Hippocampal formation (tissue), 2 donors: Measurements from ENCODE around the gene CTNNA2.
"Not testable (repeated sequence)": the region's sequence is repeated elsewhere in the genome, so short reads cannot be mapped to it uniquely, and the experiment has no call there.

ENCODE experiments used
- DNase-seq, 2 donors: peaks; one replicate each; lab custom pipeline; 2025; lab: John Stamatoyannopoulos, UW

Gene CTNNA2

DNA sequence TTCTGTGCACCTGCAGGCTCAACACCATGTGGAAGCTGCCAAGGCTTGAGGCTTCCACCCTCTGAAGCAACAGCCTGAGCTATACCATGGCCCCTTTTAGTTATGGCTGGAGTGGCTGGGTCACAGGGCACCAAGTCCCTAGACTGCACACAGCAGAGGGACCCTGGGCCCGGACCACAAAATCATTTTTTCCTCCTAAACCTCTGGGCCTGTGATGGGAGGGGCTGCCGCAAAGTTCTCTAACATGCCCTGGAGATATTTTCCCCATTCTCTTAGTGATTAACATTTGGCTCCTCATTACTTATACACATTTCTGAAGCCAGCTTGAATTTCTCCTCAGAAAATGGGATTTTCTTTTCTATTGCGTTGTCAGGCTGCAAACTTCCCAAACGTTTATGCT is 691.1 kb downstream of the CTNNA2 start:
- not testable (repeated sequence) for DNase-seq

DNA sequence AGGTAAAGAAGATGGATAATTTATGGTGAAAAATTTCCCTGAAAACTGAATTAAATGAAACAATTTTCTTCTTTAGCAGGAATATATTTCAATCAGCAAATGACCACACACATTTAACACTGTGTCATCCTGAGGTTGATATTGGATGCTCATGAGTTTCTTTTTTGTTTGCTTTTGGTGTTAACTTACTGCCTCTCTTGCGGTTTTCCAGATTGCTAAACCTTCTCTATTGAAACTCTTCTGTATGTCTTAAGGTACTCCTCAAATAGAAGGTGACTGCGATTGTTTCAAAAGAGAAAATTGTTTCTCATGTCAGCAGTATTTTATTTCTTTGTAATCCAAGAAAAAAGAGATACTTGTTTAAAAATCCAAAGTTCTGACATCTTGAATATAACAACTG is 692.6 kb downstream of the CTNNA2 start:
- DNase-seq, result no peak

DNA sequence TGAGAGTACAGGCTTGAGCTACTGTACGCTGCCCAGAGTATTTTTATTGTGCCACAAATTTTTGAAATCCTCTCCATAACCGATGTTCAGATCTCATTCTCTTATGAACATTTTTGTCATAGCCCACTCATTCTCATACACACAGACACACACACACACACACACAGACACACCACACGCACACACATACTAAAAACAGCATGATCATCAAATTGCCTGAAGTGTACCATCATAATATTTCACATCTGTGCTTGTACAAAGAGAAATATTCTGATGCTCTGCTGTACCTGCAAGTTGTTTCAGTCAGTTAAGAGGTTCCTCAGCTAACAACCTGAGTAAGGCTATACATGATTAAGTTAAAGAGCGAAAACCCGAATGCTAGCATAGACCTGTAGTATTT is 696.6 kb downstream of the CTNNA2 start:
- no peak for DNase-seq

DNA sequence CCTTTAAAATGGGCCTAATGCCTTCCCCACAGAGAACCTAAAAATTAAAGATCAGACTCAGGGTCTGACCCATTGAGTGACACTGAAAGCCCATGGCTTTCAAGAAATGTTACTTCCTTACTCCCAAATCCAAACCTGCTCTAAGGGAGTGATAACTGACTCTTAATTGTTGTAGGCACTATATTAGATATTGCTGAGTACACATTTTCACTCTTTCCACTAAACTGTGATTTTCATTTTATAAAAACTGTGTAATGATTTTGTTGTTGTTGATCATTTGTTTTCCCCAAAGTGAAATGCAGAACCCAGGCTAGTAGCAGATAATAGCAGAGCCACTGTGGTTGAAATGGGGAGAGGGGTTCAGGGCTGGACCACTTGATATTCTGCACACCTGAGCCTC is 704.6 kb downstream of the CTNNA2 start:
- no peak for DNase-seq

DNA sequence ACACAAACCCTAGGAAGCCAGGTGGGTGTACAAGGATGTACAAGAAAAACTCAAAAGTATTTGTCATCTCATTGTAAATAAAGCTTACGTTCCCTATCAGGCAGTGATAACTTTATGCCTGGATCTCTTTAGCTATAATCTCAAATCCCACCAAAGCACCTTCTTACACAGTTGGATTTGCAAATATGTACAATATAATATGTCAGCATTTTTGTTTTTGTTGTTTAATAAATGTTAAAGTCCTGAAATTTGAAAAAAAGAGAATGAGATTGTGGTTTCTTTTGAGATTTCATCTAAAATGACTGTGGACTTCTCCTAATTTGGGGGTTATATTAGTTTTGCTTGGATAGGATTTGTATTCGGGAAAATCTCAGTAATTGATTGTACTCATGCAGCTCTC is 709.8 kb downstream of the CTNNA2 start:
- no peak for DNase-seq

DNA sequence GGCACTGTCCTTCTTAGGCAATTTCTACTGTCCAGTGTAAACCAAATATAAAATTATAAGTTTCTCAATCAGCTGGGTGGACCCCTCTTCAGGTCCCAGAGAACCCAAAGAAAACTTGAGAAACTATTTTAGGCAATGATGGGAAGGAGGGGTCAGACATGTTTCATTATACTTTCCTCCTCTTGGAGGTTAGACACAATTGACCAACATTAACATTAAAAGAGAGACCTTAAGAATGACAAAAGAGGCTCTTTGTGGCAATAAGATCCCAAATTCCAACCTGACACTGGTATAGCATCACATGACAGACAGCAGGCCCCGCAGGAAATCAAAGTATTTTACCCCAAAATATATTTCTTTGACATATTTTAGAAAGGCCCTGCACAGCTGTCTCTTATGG is 718.6 kb downstream of the CTNNA2 start:
- no peak for DNase-seq

DNA sequence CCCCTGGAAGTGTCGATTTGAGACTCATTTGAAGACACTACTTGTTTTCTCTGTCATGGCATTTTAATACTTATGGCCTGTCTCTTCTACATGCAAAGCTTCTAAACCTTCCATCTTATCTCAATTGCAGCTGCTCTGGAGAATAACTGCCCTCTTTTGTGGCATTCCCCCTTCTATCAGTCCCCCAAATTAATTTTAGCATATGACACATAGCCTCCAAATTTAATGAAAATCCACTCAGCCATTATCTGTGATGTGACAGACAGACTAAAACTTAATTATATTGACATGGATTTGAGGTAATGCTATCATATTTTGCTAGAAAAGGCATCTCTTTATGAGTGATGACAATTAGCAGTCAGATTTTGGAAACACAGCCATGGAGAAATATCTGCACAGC is 720.5 kb downstream of the CTNNA2 start:
- no peak for DNase-seq

DNA sequence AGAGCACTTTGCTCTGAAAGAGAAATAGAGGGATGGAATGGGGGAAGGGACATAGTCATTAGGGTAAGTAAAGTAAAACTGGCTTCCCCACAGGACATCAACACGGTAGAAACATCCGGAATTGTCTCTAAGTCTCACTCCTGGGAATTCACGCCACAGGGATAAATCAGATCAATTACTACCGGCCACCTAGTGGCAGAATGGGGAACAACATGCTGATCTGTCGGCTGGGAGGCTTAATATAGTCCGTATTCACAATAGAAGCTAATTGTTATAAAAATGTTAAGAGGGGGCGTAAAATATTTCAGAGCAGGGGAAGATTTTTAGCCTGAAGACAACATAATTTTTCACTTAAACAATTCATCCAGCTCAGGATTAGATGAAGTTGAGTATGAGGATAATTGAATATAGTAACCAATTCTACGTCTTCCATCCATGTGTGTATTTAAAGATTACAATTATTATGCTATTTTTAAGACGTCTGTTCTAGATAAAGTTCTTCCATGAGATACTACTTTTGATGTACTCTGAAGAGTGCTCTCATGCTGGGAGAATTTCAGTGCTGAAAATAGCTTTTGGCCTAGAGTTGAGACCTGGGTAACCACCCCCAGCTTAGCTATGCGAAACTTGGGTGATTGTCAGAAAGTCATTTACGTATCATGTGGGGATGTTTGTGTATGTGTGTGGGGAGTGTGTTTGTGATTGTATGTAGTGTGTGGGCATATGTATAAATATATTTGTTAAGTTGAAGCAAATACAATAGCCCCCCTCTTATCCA is 726.0 kb downstream of the CTNNA2 start:
- DNase-seq, result no peak

DNA sequence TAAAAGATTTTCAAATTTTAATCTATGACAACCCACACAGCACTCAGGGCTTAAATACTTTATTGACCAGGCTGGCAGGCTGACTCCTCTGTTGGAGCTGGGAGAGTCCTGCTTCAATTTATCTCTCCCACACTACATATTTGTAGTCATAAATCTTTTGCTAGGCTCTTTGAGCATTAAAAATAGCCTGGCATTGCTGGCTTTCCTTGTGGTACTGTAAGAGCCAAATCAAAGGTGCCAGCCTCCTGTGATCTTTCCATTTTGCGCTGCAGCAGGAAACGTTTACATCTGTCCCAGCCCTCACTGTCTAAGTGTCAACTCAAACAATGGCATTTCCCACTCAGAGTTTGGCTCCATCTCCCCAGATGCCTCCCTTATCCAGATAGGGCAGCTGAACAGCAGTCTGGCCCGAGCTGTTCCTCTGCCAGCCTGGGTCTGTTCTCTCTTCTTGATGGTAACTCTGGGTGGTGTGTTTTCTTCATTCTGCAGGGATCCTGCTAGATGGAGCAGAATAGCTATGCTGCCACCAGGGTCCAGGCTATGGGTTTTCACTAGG is 729.6 kb downstream of the CTNNA2 start:
- no peak for DNase-seq

DNA sequence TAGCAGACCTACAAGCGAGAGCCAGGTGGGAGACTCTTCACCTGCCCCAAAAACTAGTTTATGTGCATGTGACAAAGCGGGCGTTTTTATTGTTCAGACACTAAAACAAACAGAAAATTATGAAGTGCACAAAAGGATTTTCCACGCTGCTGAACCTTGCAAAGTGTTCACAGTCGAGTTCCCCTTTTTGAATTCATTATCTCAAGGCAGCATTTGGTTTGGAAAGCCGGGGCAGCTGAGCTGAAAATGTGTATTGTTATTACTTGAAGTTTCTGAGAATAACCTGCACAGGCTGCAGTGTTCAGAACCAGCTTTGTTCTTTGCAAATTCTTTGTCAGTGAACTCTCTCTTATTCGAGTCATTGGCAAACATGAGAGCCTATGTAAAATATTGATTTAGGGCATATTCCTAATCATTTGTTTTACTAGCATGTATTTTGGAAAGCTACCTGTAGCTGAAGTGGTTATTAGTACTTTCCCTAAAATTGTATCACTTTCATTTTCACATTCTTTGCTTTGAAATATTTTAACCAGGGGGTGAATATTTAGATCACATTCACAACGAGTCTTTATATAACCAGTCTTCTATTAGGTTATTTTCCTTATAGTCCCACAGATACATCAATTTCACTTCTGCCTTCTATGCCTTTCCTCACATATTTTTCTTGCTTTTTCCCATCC is 732.2 kb downstream of the CTNNA2 start:
- no peak for DNase-seq

DNA sequence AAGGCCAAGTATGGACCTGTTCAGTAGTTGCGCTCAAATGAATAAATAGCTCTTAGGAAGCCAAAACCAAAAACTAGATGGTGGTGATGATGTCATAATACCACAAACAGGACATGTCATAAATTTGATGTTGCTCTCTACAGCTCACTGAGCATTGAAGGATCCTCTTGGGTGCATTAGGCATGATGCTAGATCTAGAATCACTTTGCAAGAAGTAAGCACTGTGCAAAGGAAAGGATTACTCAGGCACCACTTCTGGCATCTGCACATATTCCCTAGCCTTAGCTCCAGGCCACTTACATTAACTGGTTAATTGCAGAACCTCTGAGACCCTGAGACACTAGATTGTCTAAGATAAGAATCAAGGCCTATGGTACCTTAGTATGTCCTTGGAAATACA is 733.7 kb downstream of the CTNNA2 start:
- no peak for DNase-seq

DNA sequence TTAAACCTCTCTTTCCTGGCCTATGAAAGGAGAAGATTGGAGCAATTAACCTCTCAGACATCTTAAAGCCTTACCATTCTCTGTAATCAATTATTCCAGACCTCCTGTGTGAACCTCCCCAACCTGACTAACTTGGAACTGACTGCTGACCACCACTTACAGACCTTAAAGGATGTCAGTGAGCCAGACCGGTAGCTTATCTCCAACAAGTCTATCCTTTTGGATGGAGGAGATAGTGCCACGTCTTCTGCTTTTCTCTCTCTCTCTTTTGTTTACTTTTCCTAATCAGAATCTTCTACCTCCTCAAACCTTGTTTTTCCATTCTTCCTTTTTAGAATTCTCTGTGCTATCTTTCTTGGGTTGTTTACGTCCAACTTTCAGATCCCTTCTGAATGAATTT is 734.5 kb downstream of the CTNNA2 start:
- no peak for DNase-seq

DNA sequence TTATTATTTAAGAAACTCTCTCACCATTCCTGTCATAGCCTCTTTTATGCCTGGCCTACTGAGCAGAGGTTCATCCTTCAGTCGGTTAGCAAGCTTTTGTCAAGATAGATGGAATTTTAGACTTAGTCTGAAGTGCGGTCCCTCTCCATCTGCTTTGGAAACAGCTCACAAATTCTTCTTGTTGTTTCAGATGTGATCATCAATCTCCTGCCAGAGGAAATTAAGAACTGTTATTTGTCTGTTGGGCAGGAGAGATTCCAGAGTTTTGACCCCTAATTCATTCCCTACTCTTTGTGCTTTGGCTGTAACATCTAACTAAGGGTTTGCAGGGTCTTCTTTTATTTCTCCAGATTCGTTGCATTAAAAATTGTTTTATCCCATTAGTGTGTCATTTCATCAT is 735.3 kb downstream of the CTNNA2 start:
- no peak for DNase-seq

DNA sequence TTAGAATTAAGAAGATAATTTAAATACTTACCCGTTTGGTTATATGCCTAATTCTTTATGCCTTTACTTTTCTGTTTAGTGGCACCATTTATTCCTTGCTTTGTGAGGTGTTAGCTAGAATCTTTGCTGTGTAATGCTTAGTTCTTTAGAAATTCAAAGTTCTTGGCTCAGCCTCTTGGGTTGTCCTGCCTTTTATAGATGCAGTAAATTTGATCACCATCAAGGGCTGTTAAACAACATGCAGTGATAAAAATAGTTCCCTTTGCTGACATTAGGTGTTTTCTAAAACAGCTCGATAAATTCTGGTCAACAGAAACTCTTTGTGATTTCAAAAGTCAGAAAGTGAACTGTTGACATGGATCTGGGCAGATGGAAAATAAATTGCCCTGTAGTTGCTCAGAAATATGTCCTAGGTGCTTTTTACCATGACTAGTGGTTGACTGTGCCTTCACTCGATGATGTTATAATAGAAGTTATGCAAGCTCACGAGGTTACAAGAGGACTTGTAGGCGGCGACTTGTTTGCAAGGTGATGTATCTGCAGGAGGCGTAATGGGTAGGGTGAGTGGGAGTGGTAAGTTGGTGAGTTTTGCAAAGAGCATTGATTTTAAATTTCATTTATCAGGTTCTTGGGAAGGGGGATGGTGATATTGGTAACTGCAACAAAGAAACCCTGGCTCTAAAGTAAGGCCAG is 739.6 kb downstream of the CTNNA2 start:
- DNase-seq, result no peak

DNA sequence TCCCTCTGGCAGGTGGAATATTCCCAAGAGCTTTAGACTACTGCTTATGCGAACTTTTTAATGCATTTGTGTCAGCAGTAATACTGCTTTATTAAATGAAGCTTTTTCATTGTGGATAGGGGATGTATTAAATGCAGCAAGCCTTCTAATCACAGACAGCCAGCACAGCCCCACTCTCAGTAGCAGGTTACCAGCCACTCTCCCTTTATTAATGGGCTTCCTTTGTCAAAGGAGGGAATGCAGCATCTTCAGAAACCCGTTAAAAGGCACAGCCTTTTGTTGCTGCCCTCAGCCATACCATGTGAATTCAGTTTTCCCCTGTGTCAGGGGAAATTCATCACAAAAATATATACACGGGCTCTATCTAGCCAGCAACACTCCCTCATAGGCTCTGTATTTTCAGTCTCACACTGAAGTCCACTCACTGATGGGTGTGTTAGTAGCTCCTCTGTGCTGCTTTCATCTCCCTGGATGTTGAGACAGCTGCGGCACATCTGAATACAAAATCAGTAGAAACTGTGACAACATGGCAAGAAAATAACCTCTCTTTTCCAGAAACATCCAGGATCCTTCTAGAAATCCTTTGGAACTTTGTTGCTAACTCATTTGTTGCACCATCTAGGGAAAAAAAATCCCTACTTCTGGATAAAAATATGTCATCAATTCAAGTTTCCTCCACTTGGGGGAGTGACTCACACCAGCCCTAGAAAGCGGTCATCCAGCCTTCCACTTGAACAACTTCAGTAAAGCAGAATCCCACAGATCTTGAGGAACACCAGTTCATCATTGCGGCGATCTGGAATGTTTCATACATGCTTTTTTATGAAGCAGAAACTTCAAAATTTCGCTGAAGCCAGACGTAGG is 743.3 kb downstream of the CTNNA2 start:
- DNase-seq, result no peak

DNA sequence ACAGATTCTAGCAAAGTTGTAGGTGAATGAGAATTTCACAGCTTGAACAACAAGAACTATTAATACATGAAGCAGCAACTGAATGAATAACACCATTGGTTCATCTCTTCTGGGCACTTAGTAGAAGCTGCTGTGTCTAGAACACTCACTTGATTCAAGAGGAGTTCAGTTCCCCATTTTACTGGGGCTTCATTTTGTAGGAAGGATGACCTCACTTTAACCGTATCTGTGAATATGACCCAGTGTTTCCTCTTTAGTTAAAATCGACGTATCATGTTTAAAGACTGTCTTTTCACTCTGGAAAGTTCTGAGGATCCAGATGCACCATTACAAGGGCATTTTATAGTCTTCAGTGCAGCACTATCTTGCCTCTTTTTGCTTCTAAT is 743.9 kb downstream of the CTNNA2 start:
- DNase-seq, result no peak

DNA sequence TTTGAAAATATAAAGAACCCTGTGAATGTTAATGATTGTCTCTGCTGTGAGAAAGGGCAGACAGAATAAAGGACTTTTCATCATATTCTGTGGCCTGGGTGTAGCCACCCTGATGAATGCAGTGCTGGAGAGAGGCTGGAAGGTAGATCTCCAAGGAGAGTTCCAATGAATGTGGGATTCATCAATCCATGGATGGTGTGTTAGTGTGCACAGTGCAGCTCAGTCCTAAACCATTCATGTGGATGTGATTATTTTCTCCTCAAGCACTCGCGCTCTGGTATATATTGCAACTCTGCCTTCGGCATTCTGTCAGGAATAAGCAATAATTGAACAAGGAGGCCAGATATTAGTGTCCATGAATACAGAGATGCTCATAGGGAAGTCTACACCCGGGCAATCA is 744.6 kb downstream of the CTNNA2 start:
- no peak for DNase-seq

DNA sequence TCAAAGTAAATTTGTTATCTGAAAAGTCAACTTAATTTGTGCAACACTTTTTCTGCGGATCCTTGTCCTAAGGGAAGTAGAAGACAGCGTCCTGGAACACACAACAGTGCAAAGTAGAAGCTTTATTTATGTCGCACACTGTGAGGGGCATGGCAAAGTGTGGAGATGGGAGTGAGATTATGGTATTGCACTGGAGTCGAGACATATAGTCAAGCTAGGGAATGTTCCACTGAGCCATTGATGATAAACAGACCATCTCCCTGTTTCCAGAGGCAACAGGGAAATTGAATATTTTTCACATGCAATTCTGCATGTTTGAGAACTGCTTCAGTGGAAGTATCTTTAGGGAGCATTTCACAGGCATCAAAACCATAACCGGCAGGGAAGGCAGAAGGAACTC is 745.5 kb downstream of the CTNNA2 start:
- DNase-seq, result no peak

DNA sequence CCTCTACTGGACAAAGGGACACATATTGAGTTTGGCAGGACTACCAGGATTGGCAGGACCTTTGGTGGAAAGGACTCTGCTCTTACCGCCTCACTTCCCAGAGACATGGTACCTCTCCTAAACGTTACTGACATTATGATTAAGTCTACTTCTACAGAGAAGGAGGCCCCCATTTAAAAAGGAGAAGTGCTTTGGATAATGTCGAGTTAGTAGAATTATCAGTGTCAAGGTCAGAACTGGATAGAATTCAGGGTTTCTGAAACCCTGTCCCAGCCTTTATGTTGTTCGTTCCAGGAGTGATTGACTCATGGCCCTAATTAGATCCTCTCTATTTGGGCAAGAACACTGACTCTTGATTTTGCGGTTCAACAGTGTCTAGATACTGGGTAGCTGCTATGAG is 745.9 kb downstream of the CTNNA2 start:
- no peak for DNase-seq

DNA sequence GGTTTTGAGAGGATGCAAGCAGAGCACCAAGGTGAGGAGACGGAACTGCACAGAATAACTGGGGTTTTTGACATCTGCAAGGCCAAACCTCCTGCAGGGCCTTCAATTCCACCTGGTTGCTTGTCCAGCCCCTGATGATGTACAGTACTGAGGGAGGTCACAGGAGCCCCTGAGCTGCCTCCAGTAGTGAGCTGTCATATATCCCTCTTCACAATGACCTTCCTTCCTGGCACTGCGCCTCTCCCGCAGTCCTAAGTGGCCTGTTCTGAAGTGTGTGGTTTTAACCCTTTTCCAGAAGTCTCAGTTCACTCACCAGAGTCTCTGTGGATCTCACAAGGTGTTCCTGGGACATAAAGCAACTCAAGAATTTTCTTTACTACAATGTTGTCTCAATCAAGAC is 746.4 kb downstream of the CTNNA2 start:
- DNase-seq, result no peak

DNA sequence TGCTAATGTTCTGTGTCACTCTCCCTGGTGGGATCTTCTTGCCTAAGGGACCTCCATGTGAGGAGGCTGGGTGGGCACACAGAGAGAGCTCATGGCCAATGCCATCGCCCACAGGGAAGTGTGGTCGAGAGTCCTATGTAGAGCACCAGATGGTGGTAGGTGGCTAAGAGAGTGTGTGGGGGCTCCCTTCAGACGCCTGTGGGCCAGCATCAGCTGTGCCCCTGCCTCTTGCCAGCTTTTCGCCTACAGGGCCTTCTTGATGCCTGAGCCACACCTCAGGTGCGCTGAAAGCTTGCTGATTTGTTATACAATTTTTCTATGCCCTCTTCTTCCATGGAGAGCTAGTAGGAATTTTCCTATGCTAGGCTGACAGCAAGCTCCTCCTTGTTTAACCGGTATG is 753.4 kb downstream of the CTNNA2 start:
- no peak for DNase-seq

DNA sequence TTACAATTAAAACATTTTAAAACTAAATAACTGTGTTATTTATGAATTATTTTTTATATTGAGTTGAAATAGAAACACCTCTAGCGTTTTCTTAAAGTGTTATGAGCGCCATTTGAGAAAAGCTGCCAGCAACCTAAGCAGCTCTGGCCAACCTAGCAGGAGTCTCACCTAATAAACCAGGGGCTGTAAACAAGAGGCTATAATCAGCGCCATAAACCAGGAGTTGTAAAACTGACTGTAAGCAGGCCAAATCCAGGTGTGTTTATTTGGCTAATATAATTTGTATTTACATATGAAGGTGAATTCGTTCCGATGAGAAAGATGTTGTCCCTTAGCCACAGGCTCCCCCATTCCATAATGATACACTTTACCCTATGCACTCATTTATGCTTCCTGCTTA is 757.0 kb downstream of the CTNNA2 start:
- DNase-seq, result no peak
